K562 (cell line): ENCODE measurements around the gene MARK4. TPM values are rescaled to one million over a fixed set of nuclear protein-coding genes. Genes with fewer than 3 reads are reported as not detected.

Experiments used
- ATAC-seq: fragments of 200-7000 bp; cut with Tn5 transposase; 3 replicates; pipeline ENCODE4 v1.9.1; 2020; ENCODE audit warnings: moderate library complexity
- BruUV-seq: library from RNA; stranded (reverse); fragments of 400-500 nt; replicated peaks from 2 replicates; lab custom pipeline; 2021; lab: Mats Ljungman, UMichigan
- CTCF ChIA-PET: fragments of 300-600 bp; formaldehyde crosslinking; extraction: SDS; loops from one replicate; lab custom pipeline; 2021; ENCODE audit warnings: low intra/inter-chr PET ratio; lab: Yijun Ruan, JAX
- POLR2A ChIA-PET: fragments of 300-600, 350-650 bp; sonication (Branson Sonifier 250); formaldehyde crosslinking; extraction: SDS; loops from one replicate; lab custom pipeline; 2021; ENCODE audit warnings: antibody characterized with exemption, inconsistent platforms; lab: Yijun Ruan, JAX
- DNase-seq, 4 experiments: peaks; one replicate each; pipeline versions ENCODE4 v3.0.0 to v3.0.0-alpha.2; 2011 to 2018; ENCODE audit warnings: low spot score in 3 of 4, mixed read lengths in 3 of 4; ENCODE audit errors: extremely low read depth in 1 of 4
- FAIRE-seq: peaks from 2 replicates; lab custom pipeline; 2011; peaks lifted over from hg19 to GRCh38; lab: Jason Lieb, UNC
- H2AFZ ChIP-seq: 2 replicates; pipeline ENCODE4 v1.6.0; 2011; ENCODE audit warnings: low read depth, low read length, control low read depth, inconsistent platforms
- H3K27ac ChIP-seq: fragments of 200-600 bp; 3 replicates; pipeline ENCODE4 v1.8.0; 2011; ENCODE audit warnings: low read depth, mild to moderate bottlenecking, control low read depth, inconsistent platforms, low read length, moderate library complexity, mixed read lengths; ENCODE audit errors: extremely low read depth
- H3K27me3 ChIP-seq, 2 experiments: fragments of 300-600 bp in 1 of 2; 2 replicates in 1 of 2; 3 replicates in 1 of 2; pipeline versions ENCODE4 v1.6.0 to v1.8.0; 2011; ENCODE audit warnings: inconsistent platforms in 2 of 2, low read length in 2 of 2, mild to moderate bottlenecking in 1 of 2, mixed read lengths in 1 of 2, moderate library complexity in 1 of 2; ENCODE audit not compliant: control insufficient read depth in 2 of 2, insufficient read depth in 2 of 2
- H3K36me3 ChIP-seq: fragments of 300-600 bp; 3 replicates; pipeline ENCODE4 v1.8.0; 2011; ENCODE audit warnings: mild to moderate bottlenecking, low read length, inconsistent platforms; ENCODE audit not compliant: control insufficient read depth, insufficient read depth
- H3K4me1 ChIP-seq, 2 experiments: fragments of 200-600 bp in 1 of 2; replicated peaks in 1 of 2; 2 replicates in 1 of 2; 3 replicates in 1 of 2; pipeline versions ENCODE4 v1.5.1 to v1.8.0; 2011; ENCODE audit warnings: inconsistent platforms in 2 of 2, low read length in 2 of 2, mild to moderate bottlenecking in 1 of 2, mixed read lengths in 1 of 2, moderate library complexity in 1 of 2; ENCODE audit not compliant: control insufficient read depth in 2 of 2, insufficient read depth in 2 of 2
- H3K4me2 ChIP-seq: 2 replicates; pipeline ENCODE4 v1.6.1; 2011; ENCODE audit warnings: low read length, control low read depth, inconsistent platforms, mixed read lengths; ENCODE audit not compliant: insufficient read depth
- H3K4me3 ChIP-seq: fragments of 200-600 bp; sonication (generic), shearing (Covaris generic); 2 replicates; pipeline ENCODE4 v1.5.1; 2016; ENCODE audit warnings: control low read depth, inconsistent platforms
- H3K79me2 ChIP-seq: fragments of 200-600 bp; 3 replicates; pipeline ENCODE4 v1.8.0; 2011; ENCODE audit warnings: low read length, inconsistent platforms; ENCODE audit not compliant: control insufficient read depth, insufficient read depth
- H3K9ac ChIP-seq, 2 experiments: 2 replicates each; pipeline versions ENCODE4 v1.6.0 to v1.6.1; 2011; ENCODE audit warnings: low read depth in 2 of 2, low read length in 2 of 2, control low read depth in 1 of 2, inconsistent platforms in 1 of 2, mild to moderate bottlenecking in 1 of 2, mixed read lengths in 1 of 2; ENCODE audit not compliant: insufficient read depth in 1 of 2
- H3K9me1 ChIP-seq: one replicate; pipeline ENCODE4 v1.6.0; 2011; ENCODE audit warnings: inconsistent platforms, mild to moderate bottlenecking, low read length, moderate library complexity; ENCODE audit not compliant: control insufficient read depth, insufficient read depth
- H3K9me3 ChIP-seq: replicated peaks from 2 replicates; pipeline ENCODE4 v1.5.1; 2011; ENCODE audit warnings: low read depth, low read length, inconsistent platforms; ENCODE audit not compliant: control insufficient read depth, insufficient read depth
- H4K20me1 ChIP-seq: replicated peaks from 2 replicates; pipeline ENCODE4 v1.6.1; 2011; ENCODE audit warnings: low read length, inconsistent platforms, mixed read lengths; ENCODE audit not compliant: control insufficient read depth, insufficient read depth
- E2F1 ChIP-seq: sonication (generic); formaldehyde crosslinking; IDR thresholded peaks from 2 replicates; pipeline ENCODE4 v1.8.1; 2023; ENCODE audit warnings: mild to moderate bottlenecking, missing genetic modification reagents, moderate library complexity
- MEIS2 ChIP-seq: fragments of 450-650 bp; IDR thresholded peaks from 2 replicates; pipeline ENCODE4 v1.6.1; 2014; ENCODE audit warnings: mild to moderate bottlenecking; ENCODE audit not compliant: partially characterized antibody
- PCBP1 ChIP-seq: fragments of 200-400 bp; formaldehyde crosslinking; IDR thresholded peaks from 2 replicates; pipeline ENCODE4 v1.6.1; 2018; ENCODE audit warnings: mild to moderate bottlenecking, low read depth, low read length; ENCODE audit not compliant: poor library complexity, severe bottlenecking
- POLR2G ChIP-seq: fragments of 200-400 bp; formaldehyde crosslinking; IDR thresholded peaks from 2 replicates; pipeline ENCODE4 v1.6.1; 2017; ENCODE audit warnings: low read depth, mild to moderate bottlenecking, antibody characterized with exemption, low read length, moderate library complexity
- WGBS: fragments of 100-300 bp; shearing (Covaris generic); methylation state at CpG from one replicate; pipeline ENCODE4 v1.1.6; 2016; ENCODE audit warnings: low coverage, mixed read lengths; ENCODE audit not compliant: insufficient coverage; ENCODE audit errors: missing lambda C conversion rate; 5-methylcytosine and 5-hydroxymethylcytosine counted together
- in situ Hi-C: fragments of 300-500 bp; cut with MboI; formaldehyde crosslinking; loops from 4 replicates; pipeline ENCODE4 v1.15.0; 2018; ENCODE audit warnings: inconsistent platforms, mixed read lengths
- intact Hi-C: fragments of 100-400 bp; cut with micrococcal nuclease; formaldehyde crosslinking; loops from 2 replicates; pipeline ENCODE4 v1.14.2; 2022
- polyA plus RNA-seq, 8 experiments: library from polyadenylated mRNA; depleted of rRNA in 4 of 8; stranded (reverse) in 5 of 8; unstranded in 3 of 8; fragments of >200 nt; fragmentation: Nextera tagmentation in 2 of 8; fragmentation: Illumina TruSeq in 1 of 8; extraction: Ambion mirVana in 2 of 8; extraction: Trizol in 1 of 8; gene quantifications; 2 replicates each; pipeline versions ENCODE4 v1.2.1 to v1.2.3, GENCODE V29; 2011 to 2014; ENCODE audit warnings: inconsistent platforms in 1 of 8, missing spikeins in 1 of 8
- total RNA-seq, 7 experiments: library from RNA; depleted of rRNA in 6 of 7; stranded (reverse); fragments of >200 nt in 6 of 7; fragmentation: Illumina TruSeq in 2 of 7; extraction: Trizol in 2 of 7; gene quantifications; 2 replicates each; pipeline versions ENCODE4 v1.2.1 to v1.2.3, GENCODE V29; 2011 to 2021; ENCODE audit warnings: low replicate concordance in 1 of 7

Gene MARK4
- total and polyA plus RNA-seq, 9 of the 15 experiments (the other 6 are each of a cell fraction or from before 2014, with no cell fraction given): 0.52 to 29.4 (median 8.6) TPM

GRCh38 chr19:45211751-45212381, 39.2 kb upstream of the MARK4 start:
- 49% methylated on average over 12 of the region's 17 CpGs for WGBS
- no peak overlapping the region for H3K4me2 ChIP-seq
- no peak overlapping the region for H2AFZ ChIP-seq
- H3K27ac ChIP-seq: no peak overlapping the region
- peak overlapping the region in 1 of 2 experiments; percentile 5; a peak in 1 of 4 replicates for H3K9ac ChIP-seq
- peaks cover 0 to 19% of the 10 kb centered on the region in 2 experiments; a peak in 2 of 5 replicates for H3K4me1 ChIP-seq
- FAIRE-seq: no peak
- ChIA-PET CTCF (no interaction called here), POLR2A (interaction anchor here (1.3 kb wide), 1 partner anchor 38 kb away, joined by 3 read pairs; no protein-coding TSS in a partner anchor)
- no peak for ATAC-seq
- no peak overlapping the region for H3K4me3 ChIP-seq
- H3K27me3 ChIP-seq: no peaks in the 10 kb centered on the region
- TF ChIP-seq POLR2G: peak; percentile 32; the same call in 1 of the 2 replicates
- no peak for TF ChIP-seq PCBP1
- TF ChIP-seq MEIS2: peak; percentile 22
- no peak for TF ChIP-seq E2F1
- DNase-seq: peak in 1 of 4 experiments; percentile 9
- intact Hi-C loops: no loop called here
- no TSS peak for BruUV-seq
- in situ Hi-C loops: no loop called here
- H3K9me3 ChIP-seq: no peaks in the 10 kb centered on the region
- H3K9me1 ChIP-seq: no peaks in the 10 kb centered on the region
- H3K36me3 ChIP-seq: no peaks in the 10 kb centered on the region
- H3K79me2 ChIP-seq: no peaks in the 10 kb centered on the region
- H4K20me1 ChIP-seq: no peaks in the 10 kb centered on the region
